Suprapubic skin (tissue), 4 donors: ENCODE measurements around the gene STN1.

Experiments
- CTCF ChIP-seq, 2 donors: fragments of 200-600 bp in 1 of 2; fragments of 450-650 bp in 1 of 2; sonication (generic) in 1 of 2; IDR thresholded peaks; one replicate each; pipeline ENCODE4 v1.5.1; 2016 to 2019; ENCODE audit warnings: antibody characterized with exemption in 2 of 2, mild to moderate bottlenecking in 1 of 2, moderate library complexity in 1 of 2
- EP300 ChIP-seq: sonication (generic); formaldehyde crosslinking; IDR thresholded peaks from one replicate; pipeline ENCODE4 v1.6.1; 2017; ENCODE audit warnings: antibody characterized with exemption
- POLR2A ChIP-seq, 2 donors: fragments of 450-650 bp; IDR thresholded peaks; one replicate each; pipeline ENCODE4 v1.6.1; 2017; ENCODE audit warnings: antibody characterized with exemption in 2 of 2, mild to moderate bottlenecking in 2 of 2, moderate library complexity in 2 of 2
- POLR2AphosphoS5 ChIP-seq, 3 donors: sonication (generic); formaldehyde crosslinking; IDR thresholded peaks; one replicate each; pipeline ENCODE4 v1.6.1; 2017; ENCODE audit warnings: antibody characterized with exemption in 3 of 3

- TF ChIP-seq CTCF (IDR thresholded peaks at IDR 0.05) (no peak), POLR2AphosphoS5 (IDR thresholded peaks at IDR 0.05) (no peak), POLR2A (IDR thresholded peaks at IDR 0.05) (no peak), EP300 (no peak)
Measured at GRCh38 chr10:103838070-103838395, 80.0 kb downstream of the STN1 start.
